Body of pancreas (tissue), 4 donors: ENCODE data around the gene CDKN1A. TPM values are rescaled to one million over a fixed set of nuclear protein-coding genes. Genes with fewer than 3 reads are reported as not detected.

Experiments used
- ATAC-seq: fragments of 150-250 bp; one replicate; pipeline ENCODE4 v1.9.1; 2016
- DNase-seq, 4 donors: peaks; one replicate each; pipeline ENCODE4 v3.0.0-alpha.2; 2019
- H3K27ac ChIP-seq, 4 donors: fragments of 200-600 bp; sonication (generic); 1 replicate in 3 of 4; 2 replicates in 1 of 4; pipeline versions ENCODE4 v1.5.1 to v1.6.1; 2016 to 2019; ENCODE audit warnings: mild to moderate bottlenecking in 1 of 4, mixed read lengths in 1 of 4, moderate library complexity in 1 of 4
- H3K27me3 ChIP-seq, 2 donors: fragments of 200-600 bp; sonication (generic); one replicate each; pipeline ENCODE4 v1.6.0; 2016; ENCODE audit warnings: mild to moderate bottlenecking in 1 of 2
- H3K36me3 ChIP-seq, 2 donors: fragments of 200-600 bp; sonication (generic); replicated peaks in 1 of 2; 2 replicates each; pipeline ENCODE4 v1.5.1; 2016; ENCODE audit warnings: low read depth in 2 of 2; ENCODE audit not compliant: insufficient read depth in 1 of 2
- H3K4me1 ChIP-seq: fragments of 200-600 bp; sonication (generic); one replicate; pipeline ENCODE4 v1.6.0; 2016
- H3K4me3 ChIP-seq, 2 donors: fragments of 200-600 bp; sonication (generic); 1 replicate in 1 of 2; 2 replicates in 1 of 2; pipeline ENCODE4 v1.5.1; 2016 to 2019
- H3K9me3 ChIP-seq, 3 donors: fragments of 200-600 bp; sonication (generic); 1 replicate in 2 of 3; 2 replicates in 1 of 3; pipeline ENCODE4 v1.5.1; 2016
- POLR2A ChIP-seq, 3 donors: fragments of 450-650 bp; IDR thresholded peaks; one replicate each; pipeline ENCODE4 v1.6.1; 2016; ENCODE audit warnings: antibody characterized with exemption in 3 of 3, mild to moderate bottlenecking in 2 of 3
- WGBS, 2 donors: methylation state at CpG; one replicate each; pipeline ENCODE4 v1.1.5; 2017; 5-methylcytosine and 5-hydroxymethylcytosine counted together
- intact Hi-C: fragments of 100-400 bp; cut with DNase I; formaldehyde crosslinking; loops from one replicate; pipeline ENCODE4 v1.15.1; 2023
- total RNA-seq, 2 donors: library from RNA; depleted of rRNA; stranded (reverse); fragments of >200 nt; gene quantifications; one replicate each; pipeline ENCODE4 v1.1.0, GENCODE V29; 2016
- TF ChIP-seq, protein P1 (sequence below), 7 experiments: fragments of 450-650 bp in 4 of 7; fragments of 200-600 bp in 3 of 7; sonication (generic) in 3 of 7; IDR thresholded peaks; one replicate each; pipeline ENCODE4 v1.5.1; 2016 to 2019; ENCODE audit warnings: antibody characterized with exemption in 7 of 7

Gene CDKN1A
- total RNA-seq, 2 donors from 2014 or later = 75.2 to 84.3 TPM

DNA sequence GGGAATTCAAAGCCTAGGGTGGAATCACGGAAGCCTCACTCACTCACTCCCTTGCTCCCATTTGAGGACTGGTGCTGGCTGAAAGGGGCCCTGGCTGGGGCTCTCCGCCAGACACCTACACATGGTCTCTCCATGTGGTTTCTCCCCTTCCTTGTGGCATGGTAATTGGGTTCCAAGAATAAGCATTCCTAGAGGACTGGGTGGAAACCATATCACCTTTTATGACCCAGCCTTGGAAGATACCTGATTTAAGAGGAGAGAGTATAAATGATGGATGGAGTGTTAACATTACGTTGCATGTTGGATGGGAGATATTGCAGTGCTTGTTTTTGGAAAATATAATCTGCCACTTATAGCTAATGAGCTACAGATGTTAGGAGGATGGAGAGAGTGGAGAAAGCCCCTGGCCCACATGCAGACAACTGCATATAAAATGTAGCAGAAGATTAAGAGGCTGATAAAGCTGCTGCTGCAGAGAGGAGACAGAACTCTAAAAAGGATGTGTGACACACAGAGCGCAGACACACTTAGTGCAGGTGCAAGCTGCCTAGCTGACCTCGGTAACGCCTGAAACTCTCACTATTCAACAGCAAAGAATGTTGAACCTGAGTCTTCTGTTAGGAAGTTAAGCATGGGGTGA, 23.3 kb upstream of the CDKN1A start:
- ATAC-seq = no peak

DNA sequence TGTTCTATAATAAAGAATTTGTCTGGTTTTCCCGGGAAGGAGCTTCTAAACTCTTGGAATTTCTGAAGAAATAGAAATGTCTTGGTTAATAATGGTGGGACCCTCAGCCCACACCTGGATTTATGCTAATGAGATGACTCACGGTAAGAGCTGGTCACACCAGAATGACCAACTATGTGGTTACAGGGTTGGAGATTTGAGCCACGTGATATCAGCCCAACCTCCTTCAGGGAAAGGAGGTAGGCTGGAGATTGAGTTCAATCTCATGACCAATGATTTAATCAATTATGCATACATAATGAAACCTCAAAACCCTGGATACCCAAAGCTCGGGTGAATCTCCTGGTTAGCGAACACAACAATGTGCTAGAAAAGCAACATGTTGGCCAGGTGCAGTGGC, 22.1 kb upstream of the CDKN1A start:
- H3K36me3 ChIP-seq = no peaks in the 10 kb centered on the region
- 70 to 81% methylated on average over 5 of the region's 5 CpGs for WGBS, 2 donors
- TF ChIP-seq, protein P1, sequence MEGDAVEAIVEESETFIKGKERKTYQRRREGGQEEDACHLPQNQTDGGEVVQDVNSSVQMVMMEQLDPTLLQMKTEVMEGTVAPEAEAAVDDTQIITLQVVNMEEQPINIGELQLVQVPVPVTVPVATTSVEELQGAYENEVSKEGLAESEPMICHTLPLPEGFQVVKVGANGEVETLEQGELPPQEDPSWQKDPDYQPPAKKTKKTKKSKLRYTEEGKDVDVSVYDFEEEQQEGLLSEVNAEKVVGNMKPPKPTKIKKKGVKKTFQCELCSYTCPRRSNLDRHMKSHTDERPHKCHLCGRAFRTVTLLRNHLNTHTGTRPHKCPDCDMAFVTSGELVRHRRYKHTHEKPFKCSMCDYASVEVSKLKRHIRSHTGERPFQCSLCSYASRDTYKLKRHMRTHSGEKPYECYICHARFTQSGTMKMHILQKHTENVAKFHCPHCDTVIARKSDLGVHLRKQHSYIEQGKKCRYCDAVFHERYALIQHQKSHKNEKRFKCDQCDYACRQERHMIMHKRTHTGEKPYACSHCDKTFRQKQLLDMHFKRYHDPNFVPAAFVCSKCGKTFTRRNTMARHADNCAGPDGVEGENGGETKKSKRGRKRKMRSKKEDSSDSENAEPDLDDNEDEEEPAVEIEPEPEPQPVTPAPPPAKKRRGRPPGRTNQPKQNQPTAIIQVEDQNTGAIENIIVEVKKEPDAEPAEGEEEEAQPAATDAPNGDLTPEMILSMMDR (IDR thresholded peaks at IDR 0.05) = no peak
- TF ChIP-seq POLR2A (IDR thresholded peaks at IDR 0.05) = no peak
- no peak overlapping the region for H3K4me3 ChIP-seq
- H3K9me3 ChIP-seq = no peaks in the 10 kb centered on the region
- H3K4me1 ChIP-seq = peaks cover 3% of the 10 kb centered on the region
- no peaks in the 10 kb centered on the region for H3K27me3 ChIP-seq
- H3K27ac ChIP-seq = no peak overlapping the region
- ATAC-seq = no peak
- intact Hi-C loops = no loop called here
- no peak for DNase-seq

More for the DNA sequence above, 23.3 kb upstream of the CDKN1A start:
- Histone ChIP-seq H3K4me1 (no peaks in the 10 kb centered on the region), H3K27ac (no peak overlapping the region), H3K36me3 (no peaks in the 10 kb centered on the region), H3K4me3 (no peak overlapping the region), H3K27me3 (no peaks in the 10 kb centered on the region), H3K9me3 (no peaks in the 10 kb centered on the region)
- TF ChIP-seq, protein P1 (IDR thresholded peaks at IDR 0.05) = no peak
- no peak for TF ChIP-seq POLR2A (IDR thresholded peaks at IDR 0.05)
- no peak for DNase-seq
- intact Hi-C loops = no loop called here
- 80 to 88% methylated on average over 6 of the region's 6 CpGs for WGBS, 2 donors

DNA sequence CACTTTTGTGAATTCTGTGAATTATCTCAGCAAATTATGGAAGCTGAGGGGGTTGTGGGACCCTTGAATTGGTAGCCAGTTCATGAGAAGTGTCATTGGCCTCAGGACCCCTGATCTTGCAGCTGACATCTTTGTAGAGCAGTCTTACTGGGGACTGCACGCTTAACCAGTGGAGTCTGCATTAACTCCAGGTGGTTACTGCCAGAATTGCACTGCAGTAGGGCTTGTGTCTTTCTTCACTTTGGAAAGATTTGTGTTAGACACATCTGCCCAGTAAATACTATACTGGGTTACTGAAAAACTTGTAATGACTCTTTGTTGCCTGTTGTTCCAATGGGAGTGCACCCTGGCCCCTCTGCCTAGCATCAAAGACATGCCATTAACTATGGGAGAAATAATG, 21.2 kb upstream of the CDKN1A start:
- DNase-seq (no peak), ATAC-seq (no peak)
- H3K4me3 ChIP-seq = no peak overlapping the region
- H3K27ac ChIP-seq = no peak overlapping the region
- peaks cover 8% of the 10 kb centered on the region for H3K4me1 ChIP-seq
- no peak for TF ChIP-seq POLR2A (IDR thresholded peaks at IDR 0.05)
- TF ChIP-seq, protein P1 (IDR thresholded peaks at IDR 0.05) = no peak
- no peaks in the 10 kb centered on the region for H3K27me3 ChIP-seq
- intact Hi-C loops = no loop called here
- WGBS, 2 donors = 93 to 100% methylated on average over 1 of the region's 1 CpG
- H3K9me3 ChIP-seq = no peaks in the 10 kb centered on the region
- no peaks in the 10 kb centered on the region for H3K36me3 ChIP-seq

DNA sequence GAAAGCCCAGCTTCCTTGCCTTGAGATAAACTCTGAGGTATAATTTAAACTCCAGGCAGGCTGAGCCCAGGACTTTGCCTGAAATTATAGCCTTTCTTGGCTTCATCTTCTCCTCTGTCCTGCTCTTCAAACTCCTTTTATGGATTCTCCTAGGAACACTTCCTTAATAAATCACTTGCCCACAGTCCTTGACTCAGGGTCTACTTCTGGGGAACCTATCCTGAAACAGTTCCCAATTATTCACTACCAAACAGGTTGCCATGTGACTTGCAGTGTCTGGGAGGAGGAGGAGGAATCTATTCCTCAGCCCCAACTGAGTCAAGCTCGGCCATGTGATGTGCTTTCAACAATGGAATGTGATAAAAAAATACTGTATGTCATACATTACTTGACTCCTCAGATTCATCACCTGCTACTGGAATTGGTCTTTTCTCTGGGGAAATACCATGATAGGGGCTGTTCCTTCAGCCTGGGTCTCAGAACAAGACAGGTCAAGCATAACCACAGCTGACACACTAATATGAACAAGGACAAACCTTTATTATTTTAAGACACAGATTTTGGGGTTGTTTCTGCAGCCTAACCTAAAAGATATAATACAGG, 20.5 kb upstream of the CDKN1A start:
- ATAC-seq = no peak
- TF ChIP-seq, protein P1 (IDR thresholded peaks at IDR 0.05) = no peak
- no peak for TF ChIP-seq POLR2A (IDR thresholded peaks at IDR 0.05)
- Histone ChIP-seq H3K4me1 (peaks cover 16% of the 10 kb centered on the region), H3K27me3 (no peaks in the 10 kb centered on the region), H3K27ac (no peak overlapping the region), H3K4me3 (no peak overlapping the region), H3K9me3 (no peaks in the 10 kb centered on the region), H3K36me3 (no peaks in the 10 kb centered on the region)
- intact Hi-C loops = no loop called here
- DNase-seq = no peak
- WGBS, 2 donors = 81 to 88% methylated on average over 1 of the region's 1 CpG

DNA sequence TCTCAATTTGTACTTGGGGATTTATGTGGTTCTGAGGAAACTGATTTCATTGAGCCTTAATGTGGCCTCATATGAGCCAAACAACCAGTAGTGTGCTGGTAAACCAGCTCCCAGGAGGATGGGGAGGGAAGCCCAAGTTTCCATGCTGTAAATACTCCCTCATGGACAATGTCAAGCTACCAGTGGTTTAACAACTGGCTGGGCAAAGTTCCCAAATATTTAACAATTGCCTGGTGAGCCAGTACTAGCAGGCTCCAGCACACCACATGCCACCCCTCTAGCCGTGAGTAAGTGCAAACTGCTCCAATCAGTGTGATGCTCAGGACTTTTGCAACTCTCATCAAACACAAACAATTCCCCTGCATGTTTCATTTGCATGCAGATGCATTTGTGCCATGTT, 19.2 kb upstream of the CDKN1A start:
- Histone ChIP-seq H3K9me3 (no peaks in the 10 kb centered on the region), H3K36me3 (no peaks in the 10 kb centered on the region), H3K4me1 (peaks cover 23% of the 10 kb centered on the region), H3K4me3 (no peak overlapping the region), H3K27ac (no peak overlapping the region), H3K27me3 (no peaks in the 10 kb centered on the region)
- 47 to 86% methylated on average over 1 of the region's 1 CpG for WGBS, 2 donors
- TF ChIP-seq POLR2A (IDR thresholded peaks at IDR 0.05) = no peak
- TF ChIP-seq, protein P1 (IDR thresholded peaks at IDR 0.05) = no peak
- DNase-seq (no peak), ATAC-seq (no peak)
- intact Hi-C loops = no loop called here
